ENCODE results near the gene OR6C76.
"Not testable (repeated sequence)": the region's sequence is repeated elsewhere in the genome, so short reads cannot be mapped to it uniquely, and the experiment has no call there.

Gene OR6C76

DNA sequence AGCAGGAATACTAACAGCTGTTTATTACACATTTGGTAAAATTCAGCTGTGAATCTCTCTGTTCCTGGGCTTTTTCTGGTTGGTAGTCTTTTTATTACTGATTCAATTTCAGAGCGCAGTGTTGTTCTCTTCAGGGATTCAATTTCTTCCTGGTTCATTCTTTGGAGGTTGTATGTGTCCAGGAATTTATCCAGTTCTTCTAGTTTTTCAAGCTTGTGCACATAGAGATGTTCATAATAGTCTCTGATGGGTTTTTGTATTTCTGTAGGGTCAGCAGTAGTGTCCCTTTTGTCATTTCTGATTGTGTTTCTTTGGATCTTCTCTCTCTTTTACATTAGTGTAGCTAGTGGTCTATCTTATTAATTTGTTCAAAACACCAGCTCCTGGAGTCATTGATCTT is 9.1 kb upstream of the OR6C76 start:
- TF ChIP-seq, protein P1, sequence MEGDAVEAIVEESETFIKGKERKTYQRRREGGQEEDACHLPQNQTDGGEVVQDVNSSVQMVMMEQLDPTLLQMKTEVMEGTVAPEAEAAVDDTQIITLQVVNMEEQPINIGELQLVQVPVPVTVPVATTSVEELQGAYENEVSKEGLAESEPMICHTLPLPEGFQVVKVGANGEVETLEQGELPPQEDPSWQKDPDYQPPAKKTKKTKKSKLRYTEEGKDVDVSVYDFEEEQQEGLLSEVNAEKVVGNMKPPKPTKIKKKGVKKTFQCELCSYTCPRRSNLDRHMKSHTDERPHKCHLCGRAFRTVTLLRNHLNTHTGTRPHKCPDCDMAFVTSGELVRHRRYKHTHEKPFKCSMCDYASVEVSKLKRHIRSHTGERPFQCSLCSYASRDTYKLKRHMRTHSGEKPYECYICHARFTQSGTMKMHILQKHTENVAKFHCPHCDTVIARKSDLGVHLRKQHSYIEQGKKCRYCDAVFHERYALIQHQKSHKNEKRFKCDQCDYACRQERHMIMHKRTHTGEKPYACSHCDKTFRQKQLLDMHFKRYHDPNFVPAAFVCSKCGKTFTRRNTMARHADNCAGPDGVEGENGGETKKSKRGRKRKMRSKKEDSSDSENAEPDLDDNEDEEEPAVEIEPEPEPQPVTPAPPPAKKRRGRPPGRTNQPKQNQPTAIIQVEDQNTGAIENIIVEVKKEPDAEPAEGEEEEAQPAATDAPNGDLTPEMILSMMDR (IDR thresholded peaks at IDR 0.05; ENCODE audit: low read depth, low read length), result no peak
- DNase-seq (ENCODE audit: extremely low read depth, low read depth), result no peak

DNA sequence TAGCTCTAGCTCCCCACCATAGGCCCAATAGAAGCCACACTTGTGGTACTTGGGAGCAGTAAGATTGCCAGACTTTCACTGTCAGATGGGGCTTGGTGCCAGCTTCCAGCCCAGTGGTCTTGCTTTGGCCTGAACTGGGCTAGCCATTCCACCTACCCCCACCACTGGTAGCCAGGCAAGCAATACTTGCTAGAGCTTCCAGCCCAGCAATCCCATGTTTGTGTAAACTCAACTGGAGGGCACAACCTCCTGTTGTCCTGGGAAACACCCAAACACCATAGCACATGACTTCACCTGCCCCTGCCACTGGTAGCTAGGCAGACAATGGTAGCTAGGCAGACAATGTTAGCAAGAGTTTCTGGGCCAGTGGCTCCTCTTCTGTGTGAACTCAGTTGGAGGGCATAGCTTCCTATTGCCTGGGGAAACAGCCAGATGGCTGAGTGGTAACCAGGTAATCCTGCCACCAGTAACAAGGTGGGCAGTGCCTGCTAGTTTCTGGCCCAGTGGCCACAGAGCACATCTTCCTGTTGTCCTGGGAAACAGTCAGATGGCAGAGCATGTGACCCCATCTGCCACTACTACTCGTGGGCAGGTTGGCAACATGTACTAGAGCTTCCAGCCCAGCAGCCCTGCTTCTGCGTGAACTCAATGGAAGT is 5.6 kb upstream of the OR6C76 start:
- TF ChIP-seq, protein P1 (IDR thresholded peaks at IDR 0.05; ENCODE audit: low read depth, low read length), result no peak
- DNase-seq (ENCODE audit: extremely low read depth, low read depth), result no peak

DNA sequence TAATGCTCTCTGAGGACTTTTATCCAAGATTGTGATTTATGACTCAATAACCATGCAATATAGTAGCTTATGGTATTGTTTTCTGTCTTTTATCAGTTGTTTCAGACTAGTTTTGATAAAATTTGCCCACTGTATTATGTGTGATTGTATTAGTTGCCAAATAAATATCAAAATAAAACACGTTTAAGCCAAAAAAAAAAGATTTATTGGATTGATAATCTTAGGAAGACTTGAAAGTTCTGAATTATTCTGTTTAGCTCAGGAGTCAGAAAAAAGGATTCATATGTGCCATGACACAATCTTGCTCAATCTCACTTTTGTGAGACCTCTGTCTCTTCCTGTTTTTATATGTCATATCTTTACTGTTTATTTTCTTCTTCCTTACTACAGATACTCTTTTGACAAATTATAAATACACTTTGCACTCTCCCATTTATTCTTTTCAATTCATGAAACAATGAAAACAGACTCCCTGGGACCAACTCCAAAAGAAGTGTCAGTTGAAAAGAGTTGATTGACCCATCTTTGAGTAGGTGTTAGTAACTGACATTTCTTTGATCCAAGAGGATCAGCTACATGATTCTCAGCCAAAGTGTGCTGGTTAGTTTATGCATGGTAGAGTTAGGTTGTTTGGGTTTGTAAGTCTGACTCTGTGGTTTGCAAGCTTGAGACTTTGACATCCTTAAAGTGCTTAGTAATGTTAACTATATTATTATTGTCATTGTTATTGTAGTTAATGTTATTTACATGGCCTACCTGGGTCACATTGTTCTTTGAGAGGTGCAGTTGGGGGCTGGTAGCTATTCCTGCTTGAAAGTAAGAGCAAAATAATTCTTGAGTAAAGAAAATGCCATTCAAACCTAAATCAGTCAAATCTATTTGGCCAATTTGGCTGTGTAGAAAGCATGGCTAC is 2.5 kb downstream of the OR6C76 start:
- TF ChIP-seq, protein P1 (IDR thresholded peaks at IDR 0.05; ENCODE audit: low read depth, low read length), result no peak
- no peak for DNase-seq (ENCODE audit: extremely low read depth, low read depth)

DNA sequence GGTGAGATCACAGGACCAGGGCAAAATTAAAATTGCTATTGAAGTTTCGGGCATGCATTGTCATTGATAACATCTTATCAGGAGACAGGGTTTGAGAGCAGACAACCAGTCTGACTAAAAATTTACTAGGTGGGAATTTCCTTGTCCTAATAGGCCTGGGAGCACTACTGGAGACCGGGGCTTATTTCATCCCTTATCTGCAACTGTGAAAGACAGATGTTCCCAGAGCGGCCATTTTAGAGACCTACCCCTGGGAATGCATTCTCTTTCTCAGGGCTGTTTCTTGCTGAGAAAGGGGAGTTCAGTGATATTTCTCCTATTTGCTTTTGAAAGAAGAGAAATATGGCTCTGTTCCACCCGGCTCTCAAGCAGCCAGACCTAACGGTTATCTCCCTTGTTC is 15.2 kb downstream of the OR6C76 start:
- DNase-seq (ENCODE audit: extremely low read depth, low read depth), result not testable (repeated sequence)

DNA sequence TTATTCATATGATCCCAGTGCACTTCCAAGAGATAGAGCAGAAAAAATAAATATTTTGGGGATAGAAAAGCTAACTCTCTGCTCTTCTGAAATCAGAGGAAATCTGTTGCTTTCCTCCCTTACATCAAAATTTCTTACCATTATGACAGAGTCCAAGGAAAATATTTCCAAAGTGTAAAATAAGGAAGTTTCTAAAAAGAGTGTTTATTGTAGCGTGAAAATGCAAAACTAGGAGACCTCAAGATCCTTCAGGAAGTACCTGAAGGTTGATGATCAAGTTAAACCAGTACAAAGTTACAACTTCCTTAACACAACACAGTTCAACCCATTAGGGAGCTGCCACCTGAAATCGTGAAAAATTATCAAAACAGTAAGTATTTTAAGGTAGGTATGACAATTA is 17.7 kb downstream of the OR6C76 start, which contains the start of gene OR6C2:
Gene OR6C2, plus strand, starts transcription at position 301 of the 400 bp plus-strand sequence. CDS start 8,138 bp downstream, outside the sequence.
- TF ChIP-seq, protein P1 (IDR thresholded peaks at IDR 0.05; ENCODE audit: low read depth, low read length), result no peak
- DNase-seq (ENCODE audit: extremely low read depth, low read depth), result no peak

DNA sequence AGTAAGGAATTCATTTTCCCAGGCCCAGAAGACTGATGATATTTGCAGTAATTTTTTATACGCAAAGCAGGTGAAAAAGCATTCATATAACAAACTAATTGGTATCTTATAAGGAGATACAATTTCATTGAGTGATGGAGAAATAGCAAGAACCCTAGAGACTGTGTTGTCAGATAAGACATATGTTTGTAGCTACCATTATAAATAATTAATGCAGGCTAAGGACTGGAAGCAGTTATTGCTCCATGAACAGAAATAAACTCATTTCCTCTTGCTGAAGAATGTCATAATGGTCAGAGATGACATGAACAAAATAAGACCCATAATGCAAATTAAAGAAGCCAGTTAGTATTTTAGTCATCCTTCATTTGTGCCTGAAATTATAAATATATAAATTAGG is 19.3 kb downstream of the OR6C76 start:
- no peak for DNase-seq (ENCODE audit: extremely low read depth, low read depth)
- TF ChIP-seq, protein P1 (IDR thresholded peaks at IDR 0.05; ENCODE audit: low read depth, low read length), result no peak

DNA sequence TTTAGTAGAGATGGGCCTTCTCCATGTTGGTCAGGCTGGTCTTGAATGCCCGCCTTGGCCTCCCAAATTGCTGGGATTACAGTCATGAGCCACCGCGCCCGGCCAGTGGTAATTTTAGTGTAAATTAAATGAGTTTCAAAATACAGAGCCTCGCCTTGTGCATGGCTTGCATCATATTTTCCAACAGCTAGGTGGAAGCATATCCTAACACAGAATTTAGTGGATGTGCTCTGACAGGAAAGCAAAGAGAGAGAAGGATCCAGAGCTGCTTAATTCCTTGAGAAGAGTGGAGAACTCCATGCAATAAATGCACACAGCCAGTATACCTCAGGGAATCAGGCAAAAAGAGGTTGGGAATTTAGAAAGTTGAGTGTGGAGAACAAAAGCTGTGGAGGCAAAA is 20.3 kb downstream of the OR6C76 start:
- DNase-seq (ENCODE audit: extremely low read depth, low read depth), result no peak
- TF ChIP-seq, protein P1 (IDR thresholded peaks at IDR 0.05; ENCODE audit: low read depth, low read length), result no peak

Data from AG09319 (cell line).